WTC11 (cell line): ENCODE results near the gene DOK4. TPM values are rescaled to one million over a fixed set of nuclear protein-coding genes. Genes with fewer than 3 reads are reported as not detected.

Source experiments
- ATAC-seq: fragments of 200-7000 bp; cut with Tn5 transposase; 2 replicates; pipeline ENCODE4 v1.10.0; 2021; ENCODE audit warnings: mild to moderate bottlenecking, moderate library complexity
- CTCF ChIA-PET: fragments of 300-600 bp; sonication (Branson Sonifier 250); formaldehyde crosslinking; loops from one replicate; lab custom pipeline; 2021; ENCODE audit warnings: antibody characterized with exemption; lab: Charles Lee
- POLR2A ChIA-PET: fragments of 350-600 bp; sonication (Branson Sonifier 250); formaldehyde crosslinking; loops from one replicate; lab custom pipeline; 2021; ENCODE audit warnings: antibody characterized with exemption; lab: Charles Lee
- DNase-seq: peaks from one replicate; pipeline ENCODE4 v3.0.0; 2021; ENCODE audit warnings: low spot score
- H3K27ac Mint-ChIP-seq: 2 replicates; pipeline ENCODE4 v1.8.0; 2021; ENCODE audit warnings: mixed read lengths
- H3K27me3 Mint-ChIP-seq: 2 replicates; pipeline ENCODE4 v1.8.0; 2021; ENCODE audit warnings: low read depth, mild to moderate bottlenecking, moderate library complexity, mixed read lengths
- H3K36me3 Mint-ChIP-seq: 2 replicates; pipeline ENCODE4 v1.8.0; 2021; ENCODE audit warnings: mixed read lengths
- H3K4me1 Mint-ChIP-seq: 2 replicates; pipeline ENCODE4 v1.8.0; 2022; ENCODE audit warnings: mixed read lengths
- H3K4me3 Mint-ChIP-seq: 2 replicates; pipeline ENCODE4 v1.8.0; 2021; ENCODE audit warnings: mild to moderate bottlenecking, moderate library complexity, mixed read lengths
- H3K9me3 Mint-ChIP-seq: 2 replicates; pipeline ENCODE4 v1.8.0; 2021; ENCODE audit warnings: mixed read lengths
- CBFB ChIP-seq: sonication (generic); formaldehyde crosslinking; IDR thresholded peaks from 2 replicates; pipeline ENCODE4 v1.8.1; 2022; ENCODE audit warnings: mild to moderate bottlenecking, low read depth, missing genetic modification reagents
- CREB1 ChIP-seq: sonication (generic); formaldehyde crosslinking; IDR thresholded peaks from 2 replicates; pipeline ENCODE4 v1.8.0; 2023; ENCODE audit warnings: mild to moderate bottlenecking, missing genetic modification reagents
- CREM ChIP-seq: sonication (generic); formaldehyde crosslinking; IDR thresholded peaks from 2 replicates; pipeline ENCODE4 v1.8.1; 2022; ENCODE audit warnings: mild to moderate bottlenecking, missing genetic modification reagents, moderate library complexity
- EMX1 ChIP-seq: fragments of 250-450 bp; sonication (Bioruptor Pico); IDR thresholded peaks from 2 replicates; pipeline ENCODE4 v1.8.0; 2021; ENCODE audit warnings: mild to moderate bottlenecking
- ESRRA ChIP-seq: sonication (generic); formaldehyde crosslinking; IDR thresholded peaks from 2 replicates; pipeline ENCODE4 v1.8.1; 2022; ENCODE audit warnings: mild to moderate bottlenecking, missing genetic modification reagents, borderline replicate concordance
- ETV6 ChIP-seq: sonication (generic); formaldehyde crosslinking; IDR thresholded peaks from 2 replicates; pipeline ENCODE4 v1.8.1; 2022; ENCODE audit warnings: mild to moderate bottlenecking, missing genetic modification reagents
- GABPB1 ChIP-seq: sonication (generic); formaldehyde crosslinking; IDR thresholded peaks from 2 replicates; pipeline ENCODE4 v1.8.1; 2023; ENCODE audit warnings: mild to moderate bottlenecking, missing genetic modification reagents
- IRF2 ChIP-seq: sonication (generic); formaldehyde crosslinking; IDR thresholded peaks from 2 replicates; pipeline ENCODE4 v1.8.0; 2022; ENCODE audit warnings: low read depth, missing genetic modification reagents, borderline replicate concordance
- NFYB ChIP-seq: sonication (generic); formaldehyde crosslinking; conservative IDR thresholded peaks from 2 replicates; pipeline ENCODE4 v1.8.0; 2022; ENCODE audit warnings: low read depth, missing genetic modification reagents
- NR1H2 ChIP-seq: sonication (generic); formaldehyde crosslinking; IDR thresholded peaks from 2 replicates; pipeline ENCODE4 v1.9.0; 2021; ENCODE audit warnings: mild to moderate bottlenecking, moderate library complexity, missing genetic modification reagents
- NR2C2 ChIP-seq: sonication (generic); formaldehyde crosslinking; IDR thresholded peaks from 2 replicates; pipeline ENCODE4 v1.8.0; 2022; ENCODE audit warnings: mild to moderate bottlenecking, missing genetic modification reagents
- ZBTB21 ChIP-seq: sonication (generic); formaldehyde crosslinking; IDR thresholded peaks from 2 replicates; pipeline ENCODE4 v1.8.1; 2023; ENCODE audit warnings: mild to moderate bottlenecking, missing genetic modification reagents, borderline replicate concordance
- ZNF423 ChIP-seq: fragments of 250-450 bp; sonication (Bioruptor Pico); IDR thresholded peaks from 2 replicates; pipeline ENCODE4 v2.1.2; 2022; ENCODE audit warnings: mild to moderate bottlenecking, moderate library complexity
- total RNA-seq: library from RNA; stranded (reverse); gene quantifications from 3 replicates; pipeline ENCODE4 v1.2.3, GENCODE V29; 2021
- TF ChIP-seq, protein P1 (sequence below): sonication (generic); formaldehyde crosslinking; IDR thresholded peaks from 2 replicates; pipeline ENCODE4 v1.8.1; 2022; ENCODE audit warnings: missing genetic modification reagents, borderline replicate concordance
- TF ChIP-seq, protein P2 (sequence below): sonication (generic); formaldehyde crosslinking; IDR thresholded peaks from 2 replicates; pipeline ENCODE4 v1.8.1; 2022; ENCODE audit warnings: low read depth, mild to moderate bottlenecking, moderate library complexity, missing genetic modification reagents, borderline replicate concordance
- TF ChIP-seq, protein P3 (sequence below): fragments of 250-450 bp; sonication (Bioruptor Pico); IDR thresholded peaks from 2 replicates; pipeline ENCODE4 v1.9.0; 2021; ENCODE audit warnings: mild to moderate bottlenecking
- TF ChIP-seq, protein P4 (sequence below): sonication (generic); formaldehyde crosslinking; IDR thresholded peaks from 2 replicates; pipeline ENCODE4 v1.8.1; 2022; ENCODE audit warnings: mild to moderate bottlenecking, moderate library complexity, missing genetic modification reagents
- TF ChIP-seq, protein P5 (sequence below): fragments of 250-450 bp; sonication (Bioruptor Pico); IDR thresholded peaks from 2 replicates; pipeline ENCODE4 v1.9.0; 2021; ENCODE audit warnings: mild to moderate bottlenecking, borderline replicate concordance

Gene DOK4
- total RNA-seq, 1 experiment from 2014 or later: 25.0 TPM

DNA sequence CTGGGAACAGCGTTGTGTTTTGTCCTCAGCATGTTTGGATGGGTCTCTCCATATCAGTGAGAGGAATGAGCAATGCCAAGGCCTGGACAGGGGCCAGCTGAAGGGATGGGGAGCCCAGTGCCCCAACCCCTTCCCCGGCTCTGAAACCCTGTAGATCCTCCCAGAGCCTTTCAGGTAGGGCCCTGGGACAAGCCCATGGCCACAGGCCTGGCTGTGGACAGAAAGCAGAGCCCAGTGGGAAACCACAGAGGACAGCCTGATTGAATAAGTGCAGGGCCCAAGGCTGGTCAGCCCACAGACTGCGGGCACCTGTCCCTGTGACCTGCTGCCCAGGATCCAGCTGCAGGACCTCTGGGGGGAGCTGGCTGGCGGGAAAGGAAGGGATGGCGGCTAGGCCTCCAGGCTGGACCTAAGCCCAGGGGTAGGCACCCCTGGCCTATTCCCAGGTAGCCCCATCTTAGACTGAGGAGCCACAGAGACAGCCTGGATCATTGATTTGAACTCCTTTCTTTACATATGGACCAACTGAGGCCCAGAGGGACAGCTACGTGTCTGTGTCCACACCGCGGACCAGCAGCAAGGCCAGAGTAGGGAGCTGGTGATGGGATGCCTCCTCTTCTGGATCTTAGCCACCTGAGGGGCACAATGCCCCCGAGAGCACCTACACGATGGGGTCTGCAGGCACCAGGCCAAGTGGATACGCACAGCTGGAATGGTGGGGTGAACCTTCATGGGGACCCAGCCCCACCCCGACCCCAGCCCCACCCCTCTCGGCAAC, 48.8 kb upstream of the DOK4 start:
- no peak for ATAC-seq
- peaks cover 32% of the 10 kb centered on the region for H3K27me3 Mint-ChIP-seq
- POLR2A ChIA-PET: interaction anchor here (0.6 kb wide), 1 partner anchor 168 kb away, joined by 8 read pairs; no protein-coding TSS in a partner anchor
- peak overlapping the region; percentile 70 for H3K4me3 Mint-ChIP-seq
- H3K4me1 Mint-ChIP-seq: peaks cover 62% of the 10 kb centered on the region
- no peaks in the 10 kb centered on the region for H3K9me3 Mint-ChIP-seq
- H3K27ac Mint-ChIP-seq: peak overlapping the region; percentile 20; the same call in 1 of the 2 replicates
- TF ChIP-seq IRF2 (CRISPR knock-in tag): no peak
- no peak for TF ChIP-seq CREB1
- no peak for TF ChIP-seq NFYB
- no peak for TF ChIP-seq ESRRA
- no peak for TF ChIP-seq ZBTB21 (CRISPR knock-in tag)
- TF ChIP-seq, protein P1, sequence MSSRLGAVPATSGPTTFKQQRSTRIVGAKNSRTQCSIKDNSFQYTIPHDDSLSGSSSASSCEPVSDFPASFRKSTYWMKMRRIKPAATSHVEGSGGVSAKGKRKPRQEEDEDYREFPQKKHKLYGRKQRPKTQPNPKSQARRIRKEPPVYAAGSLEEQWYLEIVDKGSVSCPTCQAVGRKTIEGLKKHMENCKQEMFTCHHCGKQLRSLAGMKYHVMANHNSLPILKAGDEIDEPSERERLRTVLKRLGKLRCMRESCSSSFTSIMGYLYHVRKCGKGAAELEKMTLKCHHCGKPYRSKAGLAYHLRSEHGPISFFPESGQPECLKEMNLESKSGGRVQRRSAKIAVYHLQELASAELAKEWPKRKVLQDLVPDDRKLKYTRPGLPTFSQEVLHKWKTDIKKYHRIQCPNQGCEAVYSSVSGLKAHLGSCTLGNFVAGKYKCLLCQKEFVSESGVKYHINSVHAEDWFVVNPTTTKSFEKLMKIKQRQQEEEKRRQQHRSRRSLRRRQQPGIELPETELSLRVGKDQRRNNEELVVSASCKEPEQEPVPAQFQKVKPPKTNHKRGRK (CRISPR knock-in tag): no peak
- TF ChIP-seq, protein P2, sequence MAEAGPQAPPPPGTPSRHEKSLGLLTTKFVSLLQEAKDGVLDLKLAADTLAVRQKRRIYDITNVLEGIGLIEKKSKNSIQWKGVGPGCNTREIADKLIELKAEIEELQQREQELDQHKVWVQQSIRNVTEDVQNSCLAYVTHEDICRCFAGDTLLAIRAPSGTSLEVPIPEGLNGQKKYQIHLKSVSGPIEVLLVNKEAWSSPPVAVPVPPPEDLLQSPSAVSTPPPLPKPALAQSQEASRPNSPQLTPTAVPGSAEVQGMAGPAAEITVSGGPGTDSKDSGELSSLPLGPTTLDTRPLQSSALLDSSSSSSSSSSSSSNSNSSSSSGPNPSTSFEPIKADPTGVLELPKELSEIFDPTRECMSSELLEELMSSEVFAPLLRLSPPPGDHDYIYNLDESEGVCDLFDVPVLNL: no peak
- no peak for TF ChIP-seq NR2C2
- TF ChIP-seq CREM: no peak
- TF ChIP-seq, protein P3, sequence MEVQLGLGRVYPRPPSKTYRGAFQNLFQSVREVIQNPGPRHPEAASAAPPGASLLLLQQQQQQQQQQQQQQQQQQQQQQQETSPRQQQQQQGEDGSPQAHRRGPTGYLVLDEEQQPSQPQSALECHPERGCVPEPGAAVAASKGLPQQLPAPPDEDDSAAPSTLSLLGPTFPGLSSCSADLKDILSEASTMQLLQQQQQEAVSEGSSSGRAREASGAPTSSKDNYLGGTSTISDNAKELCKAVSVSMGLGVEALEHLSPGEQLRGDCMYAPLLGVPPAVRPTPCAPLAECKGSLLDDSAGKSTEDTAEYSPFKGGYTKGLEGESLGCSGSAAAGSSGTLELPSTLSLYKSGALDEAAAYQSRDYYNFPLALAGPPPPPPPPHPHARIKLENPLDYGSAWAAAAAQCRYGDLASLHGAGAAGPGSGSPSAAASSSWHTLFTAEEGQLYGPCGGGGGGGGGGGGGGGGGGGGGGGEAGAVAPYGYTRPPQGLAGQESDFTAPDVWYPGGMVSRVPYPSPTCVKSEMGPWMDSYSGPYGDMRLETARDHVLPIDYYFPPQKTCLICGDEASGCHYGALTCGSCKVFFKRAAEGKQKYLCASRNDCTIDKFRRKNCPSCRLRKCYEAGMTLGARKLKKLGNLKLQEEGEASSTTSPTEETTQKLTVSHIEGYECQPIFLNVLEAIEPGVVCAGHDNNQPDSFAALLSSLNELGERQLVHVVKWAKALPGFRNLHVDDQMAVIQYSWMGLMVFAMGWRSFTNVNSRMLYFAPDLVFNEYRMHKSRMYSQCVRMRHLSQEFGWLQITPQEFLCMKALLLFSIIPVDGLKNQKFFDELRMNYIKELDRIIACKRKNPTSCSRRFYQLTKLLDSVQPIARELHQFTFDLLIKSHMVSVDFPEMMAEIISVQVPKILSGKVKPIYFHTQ (CRISPR knock-in tag): no peak
- TF ChIP-seq, protein P4, sequence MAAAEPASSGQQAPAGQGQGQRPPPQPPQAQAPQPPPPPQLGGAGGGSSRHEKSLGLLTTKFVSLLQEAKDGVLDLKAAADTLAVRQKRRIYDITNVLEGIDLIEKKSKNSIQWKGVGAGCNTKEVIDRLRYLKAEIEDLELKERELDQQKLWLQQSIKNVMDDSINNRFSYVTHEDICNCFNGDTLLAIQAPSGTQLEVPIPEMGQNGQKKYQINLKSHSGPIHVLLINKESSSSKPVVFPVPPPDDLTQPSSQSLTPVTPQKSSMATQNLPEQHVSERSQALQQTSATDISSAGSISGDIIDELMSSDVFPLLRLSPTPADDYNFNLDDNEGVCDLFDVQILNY: no peak
- TF ChIP-seq GABPB1: no peak
- no peak for TF ChIP-seq ZNF423
- TF ChIP-seq EMX1 (CRISPR knock-in tag): no peak
- no peak for TF ChIP-seq ETV6 (CRISPR knock-in tag)
- TF ChIP-seq, protein P5, sequence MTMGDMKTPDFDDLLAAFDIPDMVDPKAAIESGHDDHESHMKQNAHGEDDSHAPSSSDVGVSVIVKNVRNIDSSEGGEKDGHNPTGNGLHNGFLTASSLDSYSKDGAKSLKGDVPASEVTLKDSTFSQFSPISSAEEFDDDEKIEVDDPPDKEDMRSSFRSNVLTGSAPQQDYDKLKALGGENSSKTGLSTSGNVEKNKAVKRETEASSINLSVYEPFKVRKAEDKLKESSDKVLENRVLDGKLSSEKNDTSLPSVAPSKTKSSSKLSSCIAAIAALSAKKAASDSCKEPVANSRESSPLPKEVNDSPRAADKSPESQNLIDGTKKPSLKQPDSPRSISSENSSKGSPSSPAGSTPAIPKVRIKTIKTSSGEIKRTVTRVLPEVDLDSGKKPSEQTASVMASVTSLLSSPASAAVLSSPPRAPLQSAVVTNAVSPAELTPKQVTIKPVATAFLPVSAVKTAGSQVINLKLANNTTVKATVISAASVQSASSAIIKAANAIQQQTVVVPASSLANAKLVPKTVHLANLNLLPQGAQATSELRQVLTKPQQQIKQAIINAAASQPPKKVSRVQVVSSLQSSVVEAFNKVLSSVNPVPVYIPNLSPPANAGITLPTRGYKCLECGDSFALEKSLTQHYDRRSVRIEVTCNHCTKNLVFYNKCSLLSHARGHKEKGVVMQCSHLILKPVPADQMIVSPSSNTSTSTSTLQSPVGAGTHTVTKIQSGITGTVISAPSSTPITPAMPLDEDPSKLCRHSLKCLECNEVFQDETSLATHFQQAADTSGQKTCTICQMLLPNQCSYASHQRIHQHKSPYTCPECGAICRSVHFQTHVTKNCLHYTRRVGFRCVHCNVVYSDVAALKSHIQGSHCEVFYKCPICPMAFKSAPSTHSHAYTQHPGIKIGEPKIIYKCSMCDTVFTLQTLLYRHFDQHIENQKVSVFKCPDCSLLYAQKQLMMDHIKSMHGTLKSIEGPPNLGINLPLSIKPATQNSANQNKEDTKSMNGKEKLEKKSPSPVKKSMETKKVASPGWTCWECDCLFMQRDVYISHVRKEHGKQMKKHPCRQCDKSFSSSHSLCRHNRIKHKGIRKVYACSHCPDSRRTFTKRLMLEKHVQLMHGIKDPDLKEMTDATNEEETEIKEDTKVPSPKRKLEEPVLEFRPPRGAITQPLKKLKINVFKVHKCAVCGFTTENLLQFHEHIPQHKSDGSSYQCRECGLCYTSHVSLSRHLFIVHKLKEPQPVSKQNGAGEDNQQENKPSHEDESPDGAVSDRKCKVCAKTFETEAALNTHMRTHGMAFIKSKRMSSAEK (CRISPR knock-in tag): no peak
- no peak for TF ChIP-seq CBFB
- TF ChIP-seq NR1H2: no peak
- TF ChIP-seq, all 79 proteins: peak for 0
- no peak for DNase-seq
- CTCF ChIA-PET: interaction anchor here (0.6 to 1.1 kb wide), 5 partner anchors 15 to 163 kb away, joined by 3 to 6 read pairs (median 3); partner anchors contain the start of gene CX3CL1
- H3K36me3 Mint-ChIP-seq: no peaks in the 10 kb centered on the region
